Tibial nerve (tissue), 4 donors: ENCODE data around the gene DNAH14.

Source experiments
- CTCF ChIP-seq, 5 experiments: fragments of 200-600 bp in 3 of 5; fragments of 450-650 bp in 2 of 5; sonication (generic) in 3 of 5; IDR thresholded peaks; one replicate each; pipeline ENCODE4 v1.5.1; 2016 to 2019; ENCODE audit warnings: antibody characterized with exemption in 5 of 5, mild to moderate bottlenecking in 3 of 5, moderate library complexity in 2 of 5
- EP300 ChIP-seq, 2 donors: sonication (generic); formaldehyde crosslinking; IDR thresholded peaks; one replicate each; pipeline ENCODE4 v1.6.1; 2017; ENCODE audit warnings: antibody characterized with exemption in 2 of 2, mild to moderate bottlenecking in 1 of 2
- POLR2A ChIP-seq, 2 donors: fragments of 450-650 bp; IDR thresholded peaks; one replicate each; pipeline ENCODE4 v1.6.1; 2017; ENCODE audit warnings: antibody characterized with exemption in 2 of 2, mild to moderate bottlenecking in 2 of 2, moderate library complexity in 2 of 2

- TF ChIP-seq CTCF (IDR thresholded peaks at IDR 0.05) = no peak
- no peak for TF ChIP-seq POLR2A (IDR thresholded peaks at IDR 0.05)
- TF ChIP-seq EP300 (IDR thresholded peaks at IDR 0.05) = no peak
These were observed 327.6 kb downstream of the DNAH14 start for GRCh38 chr1:225257081-225257480.
